ENCODE measurements around the gene KRTAP2-2. TPM values are rescaled to one million over a fixed set of nuclear protein-coding genes. Genes with fewer than 3 reads are reported as not detected.

Gene KRTAP2-2
- total RNA-seq, 1 experiment from 2014 or later = not detected

- no peak overlapping the region for H3K4me3 Mint-ChIP-seq (ENCODE audit: low read depth, unreplicated experiment)
- H3K36me3 Mint-ChIP-seq (ENCODE audit: insufficient read depth, unreplicated experiment) = no peaks in the 10 kb centered on the region
- peaks cover 28% of the 10 kb centered on the region for H3K4me1 Mint-ChIP-seq (ENCODE audit: low read depth, unreplicated experiment)
- no TSS peak for BruUV-seq (replicated peaks)
- no peaks in the 10 kb centered on the region for H3K27me3 Mint-ChIP-seq (ENCODE audit: unreplicated experiment)
- TF ChIP-seq CTCF (IDR thresholded peaks at IDR 0.05; ENCODE audit: unreplicated experiment) = no peak
- DNase-seq = no peak
- intact Hi-C loops (cut with micrococcal nuclease; ENCODE audit: unreplicated experiment) = no loop called here
- CTCF ChIA-PET = interaction anchor here (0.6 to 1.6 kb wide), 3 partner anchors 8 to 488 kb away, joined by 3 to 7 read pairs (median 3); partner anchors contain the start of gene KRTAP1-5
- peaks cover 3% of the 10 kb centered on the region for H3K9me3 Mint-ChIP-seq (ENCODE audit: low read depth, unreplicated experiment)
- H3K27ac Mint-ChIP-seq (ENCODE audit: unreplicated experiment) = no peak overlapping the region
Observed at GRCh38 chr17:41018541-41018940, 36.5 kb downstream of the KRTAP2-2 start.

- H3K27ac Mint-ChIP-seq (ENCODE audit: unreplicated experiment) = no peak overlapping the region
Observed at GRCh38 chr17:41016578-41017215, 38.3 kb downstream of the KRTAP2-2 start.

DNA sequence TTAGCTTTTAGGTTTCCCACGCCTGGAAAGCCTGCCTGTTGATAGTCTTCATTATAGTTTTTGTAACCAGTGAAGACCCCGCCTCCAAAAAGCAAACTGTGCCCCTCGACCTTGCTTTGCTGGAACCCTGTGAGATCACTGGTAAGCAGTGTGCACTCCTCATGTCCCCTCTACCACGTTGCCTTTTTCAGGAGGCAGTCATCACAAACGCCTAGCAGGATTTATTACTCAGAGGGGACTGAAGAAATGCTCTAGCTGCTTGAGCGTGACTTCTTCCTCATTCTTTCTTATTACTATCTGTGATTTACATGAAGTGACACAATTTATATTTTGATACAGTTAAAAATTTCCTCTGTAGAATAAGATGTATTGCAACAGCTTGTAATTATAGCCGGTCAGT, 39.6 kb downstream of the KRTAP2-2 start:
- no peak overlapping the region for H3K27ac Mint-ChIP-seq (ENCODE audit: unreplicated experiment)
- H3K4me1 Mint-ChIP-seq (ENCODE audit: low read depth, unreplicated experiment) = peaks cover 50% of the 10 kb centered on the region
- H3K4me3 Mint-ChIP-seq (ENCODE audit: low read depth, unreplicated experiment) = no peak overlapping the region
- DNase-seq = no peak
- CTCF ChIA-PET = interaction anchor here (0.6 to 2.2 kb wide), 5 partner anchors 45 to 80 kb away, joined by 3 to 6 read pairs (median 4); no protein-coding TSS in a partner anchor
- TF ChIP-seq CTCF (IDR thresholded peaks at IDR 0.05; ENCODE audit: unreplicated experiment) = no peak
- H3K9me3 Mint-ChIP-seq (ENCODE audit: low read depth, unreplicated experiment) = peaks cover 4% of the 10 kb centered on the region
- intact Hi-C loops (cut with micrococcal nuclease; ENCODE audit: unreplicated experiment) = no loop called here
- H3K36me3 Mint-ChIP-seq (ENCODE audit: insufficient read depth, unreplicated experiment) = no peaks in the 10 kb centered on the region
- BruUV-seq (replicated peaks) = no TSS peak
- no peaks in the 10 kb centered on the region for H3K27me3 Mint-ChIP-seq (ENCODE audit: unreplicated experiment)

More at GRCh38 chr17:41016578-41017215, 38.3 kb downstream of the KRTAP2-2 start:
- CTCF ChIA-PET = interaction anchor here (0.6 to 1.8 kb wide), 4 partner anchors 42 to 81 kb away, joined by 3 to 5 read pairs (median 4); no protein-coding TSS in a partner anchor
- Mint-ChIP-seq H3K9me3 (ENCODE audit: low read depth, unreplicated experiment) (no peaks in the 10 kb centered on the region), H3K27me3 (ENCODE audit: unreplicated experiment) (no peaks in the 10 kb centered on the region), H3K4me1 (ENCODE audit: low read depth, unreplicated experiment) (peaks cover 39% of the 10 kb centered on the region), H3K4me3 (ENCODE audit: low read depth, unreplicated experiment) (no peak overlapping the region), H3K36me3 (ENCODE audit: insufficient read depth, unreplicated experiment) (no peaks in the 10 kb centered on the region)
- no peak for DNase-seq
- intact Hi-C loops (cut with micrococcal nuclease; ENCODE audit: unreplicated experiment) = no loop called here
- TF ChIP-seq CTCF (IDR thresholded peaks at IDR 0.05; ENCODE audit: unreplicated experiment) = no peak
- no TSS peak for BruUV-seq (replicated peaks)

- CTCF ChIA-PET = interaction anchor here (0.6 to 2.2 kb wide), 11 partner anchors 12 to 505 kb away, joined by 3 to 6 read pairs (median 3); partner anchors contain the start of gene KRTAP2-3
- Mint-ChIP-seq H3K27ac (ENCODE audit: unreplicated experiment) (no peak overlapping the region), H3K4me3 (ENCODE audit: low read depth, unreplicated experiment) (no peak overlapping the region), H3K4me1 (ENCODE audit: low read depth, unreplicated experiment) (peaks cover 59% of the 10 kb centered on the region), H3K36me3 (ENCODE audit: insufficient read depth, unreplicated experiment) (no peaks in the 10 kb centered on the region), H3K27me3 (ENCODE audit: unreplicated experiment) (no peaks in the 10 kb centered on the region), H3K9me3 (ENCODE audit: low read depth, unreplicated experiment) (peaks cover 4% of the 10 kb centered on the region)
- DNase-seq = no peak
- no TSS peak for BruUV-seq (replicated peaks)
- intact Hi-C loops (cut with micrococcal nuclease; ENCODE audit: unreplicated experiment) = no loop called here
- TF ChIP-seq CTCF (IDR thresholded peaks at IDR 0.05; ENCODE audit: unreplicated experiment) = no peak
Observed at GRCh38 chr17:41013606-41014005, 41.4 kb downstream of the KRTAP2-2 start.
